DND-41 (cell line): ENCODE results near the gene ATXN7L1.

Source experiments
- ATAC-seq: fragments of 200-7000 bp; cut with Tn5 transposase; 3 replicates; pipeline ENCODE4 v1.9.1; 2021; ENCODE audit warnings: low read depth; ENCODE audit not compliant: insufficient read depth
- DNase-seq: peaks from one replicate; pipeline ENCODE4 v3.0.0-alpha.2; 2020
- H2AFZ ChIP-seq: 2 replicates; pipeline ENCODE4 v1.6.0; 2012; ENCODE audit warnings: low read depth, low read length
- H3K27ac ChIP-seq: 2 replicates; pipeline ENCODE4 v1.5.1; 2012; ENCODE audit warnings: low read length, inconsistent platforms
- H3K27me3 ChIP-seq: fragments of 200-600 bp; sonication (generic); 2 replicates; pipeline ENCODE4 v1.6.0; 2012; ENCODE audit warnings: low read length, mild to moderate bottlenecking, inconsistent platforms; ENCODE audit not compliant: insufficient read depth, poor library complexity
- H3K36me3 ChIP-seq: 2 replicates; pipeline ENCODE4 v1.5.1; 2012; ENCODE audit warnings: low read length, inconsistent platforms; ENCODE audit not compliant: insufficient read depth
- H3K4me1 ChIP-seq: 2 replicates; pipeline ENCODE4 v1.5.1; 2012; ENCODE audit warnings: mild to moderate bottlenecking, low read length; ENCODE audit not compliant: insufficient read depth
- H3K4me2 ChIP-seq: 2 replicates; pipeline ENCODE4 v1.6.0; 2012; ENCODE audit warnings: mild to moderate bottlenecking, moderate library complexity, low read length, inconsistent platforms; ENCODE audit not compliant: insufficient read depth
- H3K4me3 ChIP-seq, 2 experiments: fragments of 200-600 bp in 1 of 2; shearing (Covaris generic) in 1 of 2; 2 replicates each; pipeline ENCODE4 v1.5.1; 2012 to 2016; ENCODE audit warnings: inconsistent platforms in 2 of 2, low read length in 2 of 2, mild to moderate bottlenecking in 2 of 2, low read depth in 1 of 2, moderate library complexity in 1 of 2
- H3K79me2 ChIP-seq: 2 replicates; pipeline ENCODE4 v1.6.0; 2012; ENCODE audit warnings: low read length, inconsistent platforms; ENCODE audit not compliant: insufficient read depth
- H3K9ac ChIP-seq: 2 replicates; pipeline ENCODE4 v1.6.0; 2012; ENCODE audit warnings: low read depth, mild to moderate bottlenecking, inconsistent platforms, low read length, moderate library complexity
- H3K9me3 ChIP-seq: 2 replicates; pipeline ENCODE4 v1.5.1; 2012; ENCODE audit warnings: low read length, moderate library complexity, mild to moderate bottlenecking, inconsistent platforms; ENCODE audit not compliant: insufficient read depth, severe bottlenecking
- H4K20me1 ChIP-seq: 2 replicates; pipeline ENCODE4 v1.6.0; 2012; ENCODE audit warnings: low read length; ENCODE audit not compliant: insufficient read depth
- EZH2 ChIP-seq: IDR thresholded peaks from 3 replicates; pipeline ENCODE4 v1.6.1; 2012; ENCODE audit warnings: borderline replicate concordance, low read depth, mild to moderate bottlenecking, moderate library complexity, low read length, inconsistent platforms; ENCODE audit not compliant: severe bottlenecking
- TF ChIP-seq, protein P1 (sequence below): IDR thresholded peaks from 2 replicates; pipeline ENCODE4 v1.5.1; 2012; ENCODE audit warnings: borderline replicate concordance, low read length, moderate library complexity, mild to moderate bottlenecking; ENCODE audit not compliant: poor library complexity, severe bottlenecking; ENCODE audit errors: extremely low read depth

Gene ATXN7L1

DNA sequence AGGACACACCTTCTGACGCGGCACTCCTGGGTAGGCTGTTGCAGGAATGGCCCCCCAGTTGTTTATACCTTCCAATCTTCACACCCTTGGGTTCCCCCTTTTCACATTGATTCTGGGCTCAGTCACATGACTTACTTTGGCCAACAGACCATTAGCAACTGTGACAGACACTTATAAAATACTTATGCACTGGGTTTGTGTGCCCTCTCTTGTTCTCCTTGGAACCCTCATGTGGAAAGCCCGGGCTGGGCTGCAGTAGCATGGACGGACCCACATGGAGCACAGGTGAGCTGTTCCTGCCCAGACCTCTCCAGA is 69.0 kb downstream of the ATXN7L1 start:
- H3K9ac ChIP-seq, result no peak overlapping the region
- no peaks in the 10 kb centered on the region for H3K4me1 ChIP-seq
- TF ChIP-seq EZH2, result no peak
- TF ChIP-seq, protein P1, sequence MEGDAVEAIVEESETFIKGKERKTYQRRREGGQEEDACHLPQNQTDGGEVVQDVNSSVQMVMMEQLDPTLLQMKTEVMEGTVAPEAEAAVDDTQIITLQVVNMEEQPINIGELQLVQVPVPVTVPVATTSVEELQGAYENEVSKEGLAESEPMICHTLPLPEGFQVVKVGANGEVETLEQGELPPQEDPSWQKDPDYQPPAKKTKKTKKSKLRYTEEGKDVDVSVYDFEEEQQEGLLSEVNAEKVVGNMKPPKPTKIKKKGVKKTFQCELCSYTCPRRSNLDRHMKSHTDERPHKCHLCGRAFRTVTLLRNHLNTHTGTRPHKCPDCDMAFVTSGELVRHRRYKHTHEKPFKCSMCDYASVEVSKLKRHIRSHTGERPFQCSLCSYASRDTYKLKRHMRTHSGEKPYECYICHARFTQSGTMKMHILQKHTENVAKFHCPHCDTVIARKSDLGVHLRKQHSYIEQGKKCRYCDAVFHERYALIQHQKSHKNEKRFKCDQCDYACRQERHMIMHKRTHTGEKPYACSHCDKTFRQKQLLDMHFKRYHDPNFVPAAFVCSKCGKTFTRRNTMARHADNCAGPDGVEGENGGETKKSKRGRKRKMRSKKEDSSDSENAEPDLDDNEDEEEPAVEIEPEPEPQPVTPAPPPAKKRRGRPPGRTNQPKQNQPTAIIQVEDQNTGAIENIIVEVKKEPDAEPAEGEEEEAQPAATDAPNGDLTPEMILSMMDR, result no peak
- no peak for DNase-seq
- H3K9me3 ChIP-seq, result no peaks in the 10 kb centered on the region
- no peaks in the 10 kb centered on the region for H4K20me1 ChIP-seq
- ATAC-seq, result no peak
- no peaks in the 10 kb centered on the region for H3K79me2 ChIP-seq
- H3K4me2 ChIP-seq, result no peak overlapping the region
- no peak overlapping the region for H2AFZ ChIP-seq
- H3K36me3 ChIP-seq, result no peaks in the 10 kb centered on the region
- H3K27ac ChIP-seq, result no peak overlapping the region
- no peak overlapping the region for H3K4me3 ChIP-seq
- H3K27me3 ChIP-seq, result no peaks in the 10 kb centered on the region

GRCh38 chr7:105806592-105807447 is 69.6 kb downstream of the ATXN7L1 start:
- Histone ChIP-seq H3K79me2 (no peaks in the 10 kb centered on the region), H3K9ac (no peak overlapping the region), H3K27me3 (no peaks in the 10 kb centered on the region), H3K27ac (no peak overlapping the region), H2AFZ (no peak overlapping the region), H3K4me2 (no peak overlapping the region), H4K20me1 (no peaks in the 10 kb centered on the region), H3K4me3 (no peak overlapping the region), H3K9me3 (no peaks in the 10 kb centered on the region), H3K36me3 (no peaks in the 10 kb centered on the region), H3K4me1 (no peaks in the 10 kb centered on the region)
- DNase-seq (no peak), ATAC-seq (peak; percentile 62; the same call in 1 of the 3 replicates)
- no peak for TF ChIP-seq EZH2
- TF ChIP-seq, protein P1, result no peak

DNA sequence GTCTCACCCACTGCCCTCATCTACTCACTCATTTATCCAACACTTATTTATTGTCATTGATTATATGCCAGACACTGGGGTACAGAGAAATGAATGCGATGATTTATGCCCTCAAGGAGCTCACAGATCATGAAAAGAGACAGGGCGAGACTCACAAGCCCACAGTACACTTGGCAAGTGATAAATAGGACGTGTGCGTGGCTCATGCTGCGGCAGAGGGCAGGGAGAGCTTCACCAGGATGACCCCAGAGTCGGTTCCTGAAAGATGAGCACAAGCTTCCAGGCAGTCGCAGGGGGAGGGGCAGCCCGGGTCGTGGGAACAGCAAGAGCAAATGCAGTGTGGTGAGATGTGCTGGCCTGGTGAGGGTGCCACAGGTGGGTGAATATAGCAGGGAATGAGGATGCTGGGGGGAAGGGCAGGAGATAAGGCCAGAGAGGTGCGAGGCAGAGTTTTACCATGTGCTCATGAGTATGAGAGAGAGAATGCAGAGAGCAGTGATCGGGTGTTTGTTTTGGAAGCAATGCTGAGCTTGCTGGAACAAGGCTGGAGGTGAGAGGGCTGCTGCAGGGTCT is 70.9 kb downstream of the ATXN7L1 start:
- Histone ChIP-seq H3K9me3 (no peaks in the 10 kb centered on the region), H2AFZ (no peak overlapping the region), H3K27ac (no peak overlapping the region), H3K36me3 (no peaks in the 10 kb centered on the region), H3K4me2 (no peak overlapping the region), H3K9ac (no peak overlapping the region), H3K27me3 (no peaks in the 10 kb centered on the region), H3K4me1 (no peaks in the 10 kb centered on the region), H3K79me2 (no peaks in the 10 kb centered on the region), H4K20me1 (no peaks in the 10 kb centered on the region), H3K4me3 (no peak overlapping the region)
- DNase-seq (no peak), ATAC-seq (no peak)
- TF ChIP-seq, protein P1, result no peak
- TF ChIP-seq EZH2, result no peak
